ENCODE data around the gene TMEM234.

The TMEM234 gene

DNA sequence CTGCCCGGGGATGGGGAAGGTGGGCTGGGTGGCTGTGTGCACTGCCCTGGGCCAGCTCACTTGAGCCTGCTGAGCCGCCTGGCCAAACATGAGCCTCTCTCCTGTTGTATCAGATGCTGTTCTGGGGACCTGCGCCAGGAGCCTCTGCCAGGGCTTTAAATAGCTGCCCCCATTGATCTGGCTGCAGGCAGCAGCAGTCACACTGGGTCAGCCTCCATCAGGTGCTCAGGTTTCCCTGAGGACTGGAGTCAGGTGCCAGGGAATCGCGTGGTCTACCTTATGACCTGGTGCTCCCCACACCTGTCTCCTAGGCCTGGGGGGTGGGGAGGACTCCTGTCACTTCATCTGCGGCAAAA is 22.5 kb downstream of the TMEM234 start:
- DNase-seq (ENCODE audit: low read depth), result no peak

DNA sequence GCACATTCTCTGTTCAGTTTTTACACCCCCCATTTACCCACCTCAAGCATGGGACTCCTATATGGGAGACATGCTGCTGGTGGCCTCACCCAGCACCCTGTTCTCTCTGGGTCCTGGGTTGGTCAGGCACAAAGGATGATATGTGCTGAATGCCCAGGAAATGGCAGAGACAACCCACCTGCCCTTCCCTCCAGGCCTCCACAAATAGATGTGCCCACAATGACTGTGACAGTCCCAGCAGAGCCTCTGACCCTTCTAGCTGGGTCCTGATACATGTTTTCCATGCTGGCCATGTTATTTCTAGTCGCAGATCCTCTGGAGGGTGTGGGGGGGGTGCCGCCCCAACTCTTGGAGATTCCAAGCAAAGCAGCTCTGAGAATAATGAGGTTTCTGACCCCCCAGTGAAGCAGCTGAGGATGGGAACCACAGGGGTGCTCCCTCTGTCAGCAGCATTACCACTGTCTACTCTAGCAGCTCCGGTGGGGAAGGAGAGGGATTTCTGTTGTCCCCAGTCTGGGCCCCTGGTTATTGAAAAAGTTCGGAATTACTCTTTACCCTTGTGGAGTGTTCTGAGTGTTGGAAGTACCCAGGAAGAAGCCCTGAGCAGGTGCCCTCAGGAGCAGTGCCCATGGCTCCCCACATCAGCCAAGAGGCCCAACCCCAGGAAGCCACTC is 23.0 kb downstream of the TMEM234 start:
- DNase-seq (ENCODE audit: low read depth), result no peak

DNA sequence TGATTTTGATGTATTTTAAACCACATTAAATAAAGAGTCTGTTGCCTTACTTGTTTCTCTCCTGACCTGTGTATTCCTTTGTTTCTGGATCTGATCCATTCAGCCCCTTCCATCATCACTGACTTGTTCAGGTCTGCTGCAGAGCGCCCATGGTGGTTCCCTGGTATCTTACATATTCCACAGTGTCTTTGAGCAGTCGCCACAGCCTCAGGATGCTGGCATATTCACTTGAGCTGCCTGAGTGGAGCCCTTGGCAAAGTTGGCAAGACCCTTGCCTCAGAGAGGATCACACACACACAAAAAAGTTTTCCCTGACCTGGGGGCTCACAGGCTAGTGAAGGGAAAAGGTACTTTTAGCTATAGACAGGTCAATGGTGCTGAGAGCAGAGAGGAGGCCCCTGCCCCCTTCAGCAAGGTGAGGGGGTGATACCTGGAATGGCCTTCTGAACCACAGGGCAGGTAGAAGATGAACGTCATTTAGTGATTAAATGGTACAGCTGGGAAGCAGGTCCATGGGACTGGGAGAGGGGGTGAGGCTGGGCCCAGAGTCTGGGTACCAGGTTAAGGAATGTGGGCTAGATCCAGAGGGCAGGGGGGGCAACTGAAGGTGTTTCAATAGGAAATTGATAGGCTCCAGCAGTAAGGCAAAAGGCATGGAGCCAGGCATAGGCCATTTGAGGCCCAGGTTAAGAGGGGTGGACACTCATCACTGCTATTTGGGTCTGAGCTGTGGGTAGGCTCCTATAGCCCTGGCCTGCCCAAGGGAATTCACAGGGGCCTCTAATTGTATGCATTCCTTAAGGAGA is 23.7 kb downstream of the TMEM234 start:
- no peak for DNase-seq (ENCODE audit: low read depth)

DNA sequence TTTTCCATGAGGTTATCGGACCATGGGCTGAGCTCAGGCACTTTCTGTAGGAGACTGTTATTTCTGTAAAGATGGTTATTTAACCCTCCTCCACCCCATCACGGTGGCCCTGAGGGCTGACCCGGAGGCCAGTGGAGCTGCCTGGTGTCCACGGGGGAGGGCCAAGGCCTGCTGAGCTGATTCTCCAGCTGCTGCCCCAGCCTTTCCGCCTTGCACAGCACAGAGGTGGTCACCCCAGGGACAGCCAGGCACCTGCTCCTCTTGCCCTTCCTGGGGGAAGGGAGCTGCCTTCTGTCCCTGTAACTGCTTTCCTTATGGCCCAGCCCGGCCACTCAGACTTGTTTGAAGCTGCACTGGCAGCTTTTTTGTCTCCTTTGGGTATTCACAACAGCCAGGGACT is 24.3 kb downstream of the TMEM234 start:
- DNase-seq (ENCODE audit: low read depth), result no peak

DNA sequence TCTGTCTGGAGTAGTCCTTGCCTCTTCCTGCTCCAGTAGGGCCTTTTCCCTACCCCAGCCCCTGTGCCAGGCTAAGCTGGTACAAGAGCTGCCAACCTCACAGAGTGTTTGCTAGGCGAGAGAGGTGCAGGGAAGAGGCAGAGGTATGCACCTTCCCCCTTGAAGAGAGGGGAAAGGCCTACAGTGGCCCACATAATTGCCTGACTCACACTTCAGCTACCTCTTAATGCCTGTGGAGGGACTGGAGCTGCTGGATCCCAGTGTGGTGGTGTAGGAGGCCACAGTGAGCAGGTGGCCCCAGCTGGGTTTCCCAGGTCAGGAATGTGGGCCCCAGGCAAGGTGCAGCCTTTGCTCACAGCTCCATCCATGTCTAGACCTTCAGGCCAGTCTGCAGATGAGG is 25.1 kb downstream of the TMEM234 start:
- DNase-seq (ENCODE audit: low read depth), result no peak

DNA sequence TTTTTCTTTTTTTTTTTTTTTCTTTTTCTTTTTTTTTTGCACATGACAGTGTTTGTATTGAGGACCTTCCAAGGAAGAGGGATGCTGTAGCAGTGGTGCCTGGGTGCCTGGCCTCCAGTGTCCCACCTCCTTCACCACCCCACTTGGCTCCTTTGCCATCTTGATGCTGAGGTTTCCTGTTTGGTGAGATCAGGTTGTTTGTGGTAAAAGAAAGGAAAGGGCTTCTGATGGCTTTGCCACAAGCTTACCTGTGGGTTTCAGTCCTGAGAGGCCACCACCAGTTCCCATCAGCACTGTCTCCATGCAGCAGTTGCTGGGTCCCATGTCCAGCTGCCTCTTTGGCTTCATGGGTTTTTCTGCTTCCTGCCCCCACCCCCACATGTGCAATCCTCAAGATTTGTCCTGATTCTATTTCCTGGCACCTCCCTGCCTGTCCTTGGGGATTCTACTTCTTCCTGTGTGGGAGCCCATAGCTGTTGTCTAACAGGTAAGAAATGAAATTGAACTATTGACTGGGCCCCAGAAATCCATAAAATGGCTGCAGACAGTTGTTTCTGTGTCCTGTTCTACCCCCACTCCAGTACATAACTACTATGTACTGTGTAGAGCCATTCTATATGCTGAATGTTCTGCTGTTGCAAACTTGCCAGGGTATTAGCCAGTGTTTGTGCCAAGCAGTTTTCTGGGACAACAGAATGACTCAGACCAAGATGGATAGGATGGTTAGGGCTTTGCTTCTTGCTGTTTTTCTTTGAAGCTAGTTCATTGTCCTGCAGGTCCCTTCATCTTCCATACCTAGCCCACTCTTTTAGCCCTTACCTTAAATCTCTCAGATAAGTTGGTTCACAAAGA is 26.0 kb downstream of the TMEM234 start:
- peak; percentile 33 for DNase-seq (ENCODE audit: low read depth)

DNA sequence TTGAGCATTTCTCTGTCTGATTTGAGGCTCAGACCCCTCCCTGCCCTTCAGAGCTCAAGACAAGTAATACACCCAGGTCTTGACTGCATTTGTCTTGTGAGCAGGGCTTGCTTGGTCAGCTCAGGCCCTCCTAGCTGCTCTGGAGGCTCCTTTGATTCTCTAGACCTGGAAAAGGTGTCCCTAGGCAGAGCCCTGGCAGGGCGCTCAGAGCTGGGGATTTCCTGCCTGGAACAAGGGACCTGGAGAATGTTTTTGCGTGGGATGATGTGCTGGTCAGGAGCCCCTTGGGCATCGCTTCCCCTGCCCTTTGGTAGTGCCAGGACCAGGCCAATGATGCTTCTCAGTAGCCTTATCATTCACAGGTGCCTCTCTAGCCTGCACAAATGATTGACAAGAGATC is 26.6 kb downstream of the TMEM234 start:
- DNase-seq (ENCODE audit: low read depth), result no peak

DNA sequence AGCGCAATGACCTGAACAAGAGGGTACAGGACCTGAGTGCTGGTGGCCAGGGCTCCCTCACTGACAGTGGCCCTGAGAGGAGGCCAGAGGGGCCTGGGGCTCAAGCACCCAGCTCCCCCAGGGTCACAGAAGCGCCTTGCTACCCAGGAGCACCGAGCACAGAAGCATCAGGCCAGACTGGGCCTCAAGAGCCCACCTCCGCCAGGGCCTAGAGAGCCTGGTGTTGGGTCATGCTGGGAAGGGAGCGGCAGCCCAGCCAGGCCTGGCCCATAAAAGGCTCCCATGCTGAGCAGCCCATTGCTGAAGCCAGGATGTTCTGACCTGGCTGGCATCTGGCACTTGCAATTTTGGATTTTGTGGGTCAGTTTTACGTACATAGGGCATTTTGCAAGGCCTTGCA is 27.2 kb downstream of the TMEM234 start:
- DNase-seq (ENCODE audit: low read depth), result no peak

DNA sequence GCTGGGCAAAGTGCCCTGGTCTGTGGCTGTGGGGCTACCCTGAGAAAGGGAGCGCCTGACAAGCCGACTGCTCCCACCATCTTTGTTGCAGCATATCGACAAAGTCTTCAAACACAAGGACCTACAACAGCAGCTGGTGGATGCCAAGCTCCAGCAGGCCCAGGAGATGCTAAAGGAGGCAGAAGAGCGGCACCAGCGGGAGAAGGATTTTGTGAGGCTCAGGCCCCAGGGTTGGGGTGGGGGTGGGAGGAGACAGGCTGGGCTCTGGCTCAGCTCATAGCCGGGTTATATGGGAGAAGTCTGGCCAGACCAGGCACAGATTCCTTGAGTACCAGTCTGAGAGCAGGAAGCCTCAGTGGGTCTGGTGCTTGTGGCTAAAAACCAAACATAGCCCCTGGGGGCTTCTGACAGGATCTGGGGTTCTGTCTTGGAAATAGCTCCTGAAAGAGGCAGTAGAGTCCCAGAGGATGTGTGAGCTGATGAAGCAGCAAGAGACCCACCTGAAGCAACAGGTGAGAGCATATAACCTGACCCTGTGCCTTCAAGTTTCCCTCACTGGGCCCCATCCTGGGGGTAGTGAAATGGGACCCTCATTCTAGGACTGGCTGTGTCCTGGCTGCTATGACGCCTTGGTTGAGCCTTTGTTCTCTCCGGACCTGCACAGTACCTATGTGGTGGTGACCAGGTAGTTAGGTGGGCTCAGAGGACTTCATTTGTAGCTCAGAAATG is 29.8 kb downstream of the TMEM234 start:
- DNase-seq (ENCODE audit: low read depth), result no peak

DNA sequence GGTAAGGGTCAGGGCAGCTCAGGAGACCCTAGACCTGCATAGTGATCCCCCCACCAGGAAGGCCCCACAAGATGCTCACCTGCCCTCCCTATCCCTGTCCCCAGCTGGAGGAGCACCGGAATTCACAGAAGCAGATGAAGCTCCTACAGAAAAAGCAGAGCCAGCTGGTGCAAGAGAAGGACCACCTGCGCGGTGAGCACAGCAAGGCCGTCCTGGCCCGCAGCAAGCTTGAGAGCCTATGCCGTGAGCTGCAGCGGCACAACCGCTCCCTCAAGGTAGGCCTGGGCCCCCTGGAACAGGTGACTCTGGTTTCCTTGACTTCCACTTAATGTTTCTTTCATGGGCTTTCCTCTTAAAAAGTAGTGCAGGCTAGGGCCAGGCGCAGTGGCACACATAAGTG is 34.3 kb downstream of the TMEM234 start:
- no peak for DNase-seq (ENCODE audit: low read depth)

DNA sequence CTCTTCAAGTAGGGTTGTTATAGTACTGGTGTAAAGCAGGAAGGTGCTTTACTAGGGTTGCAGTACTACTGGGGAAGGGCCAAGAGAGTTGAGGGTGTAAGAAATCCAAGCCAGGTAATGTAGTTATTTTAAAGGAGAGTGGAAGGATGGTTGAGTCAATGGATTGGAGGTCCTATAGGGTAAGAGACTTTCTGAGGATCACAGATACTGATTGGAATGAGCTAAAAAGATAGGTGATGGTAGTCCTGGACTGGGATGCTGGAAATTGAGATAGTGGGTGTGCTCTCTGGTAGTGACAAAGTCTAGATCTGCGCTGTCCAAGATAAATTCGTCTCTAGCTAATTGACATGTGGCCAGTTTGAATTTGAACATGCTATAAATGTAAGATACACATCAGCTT is 35.7 kb downstream of the TMEM234 start:
- no peak for DNase-seq (ENCODE audit: low read depth)

DNA sequence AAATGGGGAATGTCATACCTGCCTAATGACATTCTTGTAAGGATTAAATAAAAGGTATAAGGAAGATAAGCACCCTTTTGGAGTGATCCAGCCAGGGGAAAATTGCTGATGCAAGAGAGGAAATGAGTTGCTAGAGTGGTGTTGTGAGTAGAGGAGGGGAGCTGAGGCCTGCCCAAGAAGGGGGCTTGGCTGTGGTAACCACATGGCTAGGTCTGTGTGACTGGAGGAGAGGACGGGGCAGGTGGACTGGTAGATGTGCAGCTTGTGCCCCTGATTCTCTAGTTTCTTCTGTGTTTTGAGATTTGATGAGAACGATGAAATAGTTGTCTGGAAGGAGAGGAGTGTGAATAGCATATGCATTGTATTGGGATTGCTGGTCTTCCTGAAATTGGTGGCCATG is 36.1 kb downstream of the TMEM234 start:
- no peak for DNase-seq (ENCODE audit: low read depth)

DNA sequence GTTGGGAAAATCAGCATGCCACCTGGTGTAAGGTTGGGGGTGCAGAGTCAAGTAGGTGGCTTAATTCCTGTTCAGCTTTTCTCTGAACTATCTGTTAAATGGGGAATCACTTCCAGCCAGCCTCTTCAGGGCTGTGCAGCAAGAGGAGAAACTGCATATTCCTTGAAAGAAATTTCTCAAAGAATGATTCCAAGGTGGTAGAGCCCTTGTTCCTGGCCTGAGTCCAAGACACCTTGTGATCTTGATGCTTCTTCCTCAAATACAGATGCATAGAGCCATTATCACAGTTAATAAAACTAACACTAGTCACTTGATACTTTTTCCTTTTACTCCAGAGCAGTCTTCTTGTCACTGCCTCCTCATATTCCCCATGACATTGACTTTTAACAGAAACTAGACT is 37.5 kb downstream of the TMEM234 start:
- DNase-seq (ENCODE audit: low read depth), result no peak

DNA sequence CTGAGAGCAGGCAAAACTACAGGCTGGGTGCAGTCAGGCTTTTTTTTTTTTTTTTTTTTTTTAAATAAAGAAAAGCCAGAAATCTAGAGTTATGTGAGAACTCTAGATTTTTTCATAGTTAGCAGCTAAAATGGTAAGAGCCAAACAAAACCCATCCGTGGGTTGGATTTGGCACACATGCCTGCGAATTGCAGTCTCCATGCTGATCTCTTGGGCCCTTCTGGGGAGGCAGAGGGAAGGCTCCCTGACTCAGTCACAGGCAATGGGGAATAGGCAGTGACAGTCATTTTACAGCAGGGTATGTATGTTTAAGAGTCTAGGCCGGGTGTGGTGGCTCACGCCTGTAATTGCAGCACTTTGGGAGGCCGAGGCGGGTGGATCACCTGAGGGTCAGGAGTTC is 40.1 kb downstream of the TMEM234 start:
- no peak for DNase-seq (ENCODE audit: low read depth)

DNA sequence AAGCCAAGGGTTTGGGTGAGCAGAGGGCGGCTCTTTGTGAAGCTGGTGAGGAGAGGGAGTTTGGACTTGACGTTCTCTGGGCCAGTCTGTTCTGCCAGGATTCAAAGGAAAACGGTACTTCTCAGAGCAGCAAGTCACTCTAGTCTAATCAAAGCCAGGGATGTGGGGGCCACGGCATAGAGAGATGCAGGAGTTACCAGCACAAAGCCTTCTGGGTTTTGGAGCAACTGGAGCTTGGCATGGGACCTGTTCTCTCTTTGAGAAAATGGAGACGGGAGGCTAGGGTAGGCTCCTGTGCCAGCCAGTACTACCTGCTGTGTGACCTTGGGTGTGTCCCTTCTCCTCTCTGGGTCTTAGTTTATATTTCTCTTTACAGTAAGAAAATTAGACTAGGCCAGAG is 40.6 kb downstream of the TMEM234 start:
- no peak for DNase-seq (ENCODE audit: low read depth)

DNA sequence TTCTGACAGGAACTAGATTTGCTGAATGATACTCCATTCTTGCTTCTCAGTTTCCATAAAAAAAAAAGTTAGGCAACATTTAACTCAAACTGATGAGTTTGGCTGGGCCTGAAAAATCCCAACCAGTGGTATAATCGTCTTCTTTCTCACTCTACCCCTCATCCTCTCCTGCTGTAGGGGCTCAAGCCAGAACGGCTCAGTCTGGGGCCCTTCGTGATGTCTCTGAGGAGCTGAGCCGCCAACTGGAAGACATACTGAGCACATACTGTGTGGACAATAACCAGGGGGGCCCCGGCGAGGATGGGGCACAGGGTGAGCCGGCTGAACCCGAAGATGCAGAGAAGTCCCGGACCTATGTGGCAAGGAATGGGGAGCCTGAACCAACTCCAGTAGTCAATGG is 41.1 kb downstream of the TMEM234 start:
- no peak for DNase-seq (ENCODE audit: low read depth)

DNA sequence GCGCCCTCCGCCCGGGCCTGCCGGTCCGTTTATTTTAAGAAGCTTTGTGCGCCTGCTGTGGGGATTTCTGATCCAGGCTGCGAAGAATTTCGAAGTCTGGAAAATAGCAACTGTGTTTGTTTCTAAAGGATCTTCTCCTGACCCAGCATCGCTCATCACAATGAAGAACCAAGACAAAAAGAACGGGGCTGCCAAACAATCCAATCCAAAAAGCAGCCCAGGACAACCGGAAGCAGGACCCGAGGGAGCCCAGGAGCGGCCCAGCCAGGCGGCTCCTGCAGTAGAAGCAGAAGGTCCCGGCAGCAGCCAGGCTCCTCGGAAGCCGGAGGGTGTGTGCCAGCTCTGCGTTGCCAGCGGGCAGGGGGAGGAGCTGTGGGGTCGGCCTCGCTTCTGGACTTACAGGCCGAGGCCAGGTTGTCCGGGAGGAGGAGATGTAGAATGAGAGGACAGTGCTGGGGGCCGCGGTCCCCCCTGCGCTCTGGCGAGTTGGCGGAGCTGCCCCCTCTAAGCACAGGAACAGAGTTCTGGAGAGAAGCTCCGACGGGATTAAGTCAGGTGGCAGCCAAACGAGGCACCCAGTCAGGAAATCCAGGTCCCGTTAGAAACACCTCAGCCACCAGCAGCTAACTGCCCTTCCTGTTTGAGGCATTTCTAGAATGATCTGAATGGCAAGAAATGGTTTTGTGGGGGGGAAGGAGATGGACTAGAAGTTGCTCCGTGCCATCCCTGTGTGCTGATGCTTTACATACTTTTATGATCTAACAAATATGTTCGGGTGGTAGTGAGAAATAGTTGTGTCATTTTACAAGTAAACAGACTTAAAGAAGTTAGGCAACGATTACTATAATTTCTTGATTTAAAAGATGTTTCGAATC is 41.7 kb downstream of the TMEM234 start:
- peak; percentile 79 for DNase-seq (ENCODE audit: low read depth)

DNA sequence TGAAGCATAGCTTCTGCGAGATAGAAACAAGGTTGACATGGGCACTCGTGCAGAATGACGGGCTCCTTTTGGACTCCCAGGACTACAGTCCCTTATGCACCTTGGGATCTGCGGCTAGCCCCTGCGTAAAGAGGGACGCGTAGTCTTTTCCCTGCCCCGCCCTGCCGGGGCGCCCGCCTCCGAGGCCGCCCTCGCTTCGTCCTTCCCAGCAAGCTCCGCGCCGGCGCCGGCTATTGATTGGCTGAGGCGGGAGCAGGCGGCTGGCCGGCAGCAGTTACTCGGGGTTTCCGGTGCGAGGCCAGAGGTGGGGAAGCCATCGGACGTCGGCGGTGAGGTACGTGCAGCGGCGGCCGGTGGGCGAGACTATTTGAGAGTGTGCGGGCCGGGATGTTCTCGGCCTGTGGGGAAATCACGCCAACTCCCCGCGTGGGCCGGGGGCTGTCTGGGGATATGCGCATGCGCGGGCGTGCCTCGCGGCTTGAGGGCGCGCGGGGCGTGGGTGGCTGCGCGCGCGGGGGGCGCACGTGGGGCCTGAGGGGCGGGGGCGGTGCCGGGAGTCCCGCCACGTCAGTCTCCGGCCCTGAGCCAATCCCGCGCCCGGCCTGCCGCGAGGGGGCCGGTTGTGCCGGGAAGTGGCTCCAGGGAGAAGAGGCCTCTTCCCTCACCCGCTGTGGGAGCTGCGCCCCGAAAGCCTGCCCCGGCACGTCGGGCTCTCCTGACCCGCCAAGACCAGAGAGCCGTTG is 42.5 kb downstream of the TMEM234 start, which contains the start of gene TXLNA:
TSS of gene TXLNA (plus strand) at position 233 of the 743 bp plus-strand sequence. CDS start 671 bp downstream, outside the sequence.
- peak; percentile 93 for DNase-seq (ENCODE audit: low read depth)

DNA sequence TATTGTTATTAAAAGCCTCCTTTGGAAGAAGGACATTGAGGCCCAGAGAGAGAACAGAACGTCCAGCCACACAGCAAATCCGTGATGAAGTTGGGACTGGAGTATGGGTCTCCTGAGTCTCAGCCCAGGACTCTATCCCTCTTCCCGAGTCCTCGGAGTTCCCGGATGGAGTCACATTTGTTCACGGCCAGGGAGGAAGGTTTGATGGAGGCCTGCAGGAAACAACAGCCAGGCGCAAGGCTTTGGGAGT is 43.0 kb downstream of the TMEM234 start:
- DNase-seq (ENCODE audit: low read depth), result no peak

DNA sequence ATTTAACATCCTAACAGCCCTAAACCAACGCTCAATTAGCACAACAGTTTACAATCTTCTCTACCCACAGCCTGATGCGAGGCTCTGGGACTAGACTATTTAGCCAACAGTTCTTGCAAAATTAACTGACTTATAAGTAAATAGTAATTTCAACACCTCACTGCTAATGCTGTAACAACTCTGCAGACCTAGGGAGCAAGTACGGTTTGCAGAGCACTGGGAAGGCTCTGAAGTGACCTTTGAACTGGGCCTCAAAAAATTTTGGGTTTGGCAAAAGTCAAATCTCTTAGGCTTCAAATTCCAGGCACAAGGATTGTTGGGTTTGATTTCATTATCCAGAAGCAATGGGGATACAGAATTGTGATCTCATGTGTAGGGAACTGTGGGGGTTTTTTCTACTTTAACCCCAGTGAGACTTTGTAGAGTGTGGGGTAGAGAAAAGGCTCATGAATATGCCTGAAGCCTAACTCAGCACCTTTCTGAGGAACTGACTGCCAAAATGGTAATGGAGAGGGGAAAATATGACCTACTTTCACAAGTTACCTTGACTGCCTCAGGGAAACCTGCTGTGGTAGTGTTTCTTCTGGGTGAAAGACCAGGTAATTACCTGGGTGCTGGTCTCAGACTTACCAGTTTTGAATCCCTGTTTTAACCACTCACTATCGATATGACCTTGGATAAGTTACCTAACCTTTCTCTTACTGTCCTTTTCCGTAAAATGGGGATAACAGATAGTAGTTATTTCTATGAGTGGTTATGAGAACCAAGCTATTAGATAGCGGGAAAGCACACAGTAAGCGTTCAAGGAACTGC is 43.6 kb downstream of the TMEM234 start:
- no peak for DNase-seq (ENCODE audit: low read depth)

All from EH (cell line).